Vagina (tissue), 2 donors: ENCODE results near the gene RBPJ. TPM values are rescaled to one million over a fixed set of nuclear protein-coding genes. Genes with fewer than 3 reads are reported as not detected.

ENCODE experiments used
- DNase-seq, 2 donors: peaks; one replicate each; pipeline ENCODE4 v3.0.0-alpha.2; 2017; ENCODE audit errors: extremely low spot score in 2 of 2
- H3K27ac ChIP-seq: fragments of 200-600 bp; sonication (generic); one replicate; pipeline ENCODE4 v1.5.1; 2019
- H3K27me3 ChIP-seq: fragments of 200-600 bp; sonication (generic); one replicate; pipeline ENCODE4 v1.5.1; 2019
- H3K36me3 ChIP-seq, 2 donors: fragments of 200-600 bp; sonication (generic); one replicate each; pipeline ENCODE4 v1.5.1; 2017 to 2019
- H3K4me1 ChIP-seq: fragments of 200-600 bp; sonication (generic); one replicate; pipeline ENCODE4 v1.5.1; 2019
- H3K4me3 ChIP-seq, 2 donors: fragments of 200-600 bp; sonication (generic); 1 replicate in 1 of 2; 2 replicates in 1 of 2; pipeline ENCODE4 v1.5.1; 2016 to 2019
- H3K9me3 ChIP-seq: fragments of 200-600 bp; sonication (generic); one replicate; pipeline ENCODE4 v1.5.1; 2019
- CTCF ChIP-seq, 3 experiments: fragments of 450-650 bp in 2 of 3; fragments of 200-600 bp in 1 of 3; sonication (generic) in 1 of 3; IDR thresholded peaks; one replicate each; pipeline ENCODE4 v1.5.1; 2017 to 2019; ENCODE audit warnings: antibody characterized with exemption in 3 of 3, mild to moderate bottlenecking in 2 of 3, moderate library complexity in 2 of 3
- POLR2A ChIP-seq, 2 donors: fragments of 450-650 bp; IDR thresholded peaks; one replicate each; pipeline ENCODE4 v1.6.1; 2017; ENCODE audit warnings: antibody characterized with exemption in 2 of 2, mild to moderate bottlenecking in 2 of 2, moderate library complexity in 2 of 2
- POLR2AphosphoS5 ChIP-seq, 2 donors: sonication (generic); formaldehyde crosslinking; IDR thresholded peaks; one replicate each; pipeline ENCODE4 v1.9.0; 2017; ENCODE audit warnings: antibody characterized with exemption in 2 of 2, mild to moderate bottlenecking in 2 of 2, low read depth in 1 of 2; ENCODE audit not compliant: insufficient read depth in 1 of 2
- intact Hi-C: fragments of 100-400 bp; cut with DNase I; formaldehyde crosslinking; loops from one replicate; pipeline ENCODE4 v1.15.1; 2023
- total RNA-seq: library from RNA; depleted of rRNA; stranded (reverse); fragments of >200 nt; gene quantifications from one replicate; pipeline ENCODE4 v1.2.3, GENCODE V29; 2016

The RBPJ gene
- total RNA-seq, 1 donor from 2014 or later: 50.8 TPM

GRCh38 chr4:26402458-26402857 is 81.6 kb downstream of the RBPJ start:
- TF ChIP-seq POLR2AphosphoS5 (IDR thresholded peaks at IDR 0.05; ENCODE audit: insufficient read depth in 1 of 2, low read depth in 1 of 2) (no peak), CTCF (IDR thresholded peaks at IDR 0.05) (no peak), POLR2A (IDR thresholded peaks at IDR 0.05) (no peak)
- H3K36me3 ChIP-seq: peaks cover 0 to 10% of the 10 kb centered on the region in 2 donors
- H3K4me1 ChIP-seq: no peaks in the 10 kb centered on the region
- no peaks in the 10 kb centered on the region for H3K27me3 ChIP-seq
- H3K4me3 ChIP-seq: no peak overlapping the region
- intact Hi-C loops: loop anchor here (10.0 kb wide), 1 partner anchor 78 kb away; the partner anchor contains the start of gene RBPJ
- no peak overlapping the region for H3K27ac ChIP-seq
- DNase-seq: no peak
- H3K9me3 ChIP-seq: no peaks in the 10 kb centered on the region

- Histone ChIP-seq H3K4me1 (no peaks in the 10 kb centered on the region), H3K36me3 (peaks cover 0 to 10% of the 10 kb centered on the region in 2 donors), H3K4me3 (no peak overlapping the region), H3K27me3 (no peaks in the 10 kb centered on the region), H3K9me3 (no peaks in the 10 kb centered on the region), H3K27ac (no peak overlapping the region)
- DNase-seq: no peak
- intact Hi-C loops: loop anchor here (10.0 kb wide), 1 partner anchor 80 kb away; the partner anchor contains the start of gene RBPJ
- TF ChIP-seq POLR2A (IDR thresholded peaks at IDR 0.05) (no peak), CTCF (IDR thresholded peaks at IDR 0.05) (no peak), POLR2AphosphoS5 (IDR thresholded peaks at IDR 0.05; ENCODE audit: insufficient read depth in 1 of 2, low read depth in 1 of 2) (no peak)
These were observed 84.0 kb downstream of the RBPJ start for GRCh38 chr4:26404743-26405206.

- H3K4me1 ChIP-seq: no peaks in the 10 kb centered on the region
- intact Hi-C loops: loop anchor here (10.0 kb wide), 1 partner anchor 82 kb away; the partner anchor contains the start of gene RBPJ
- no peak overlapping the region for H3K27ac ChIP-seq
- H3K36me3 ChIP-seq: peaks cover 0 to 10% of the 10 kb centered on the region in 2 donors
- no peak overlapping the region for H3K4me3 ChIP-seq
- H3K27me3 ChIP-seq: no peaks in the 10 kb centered on the region
- no peak for TF ChIP-seq POLR2AphosphoS5 (IDR thresholded peaks at IDR 0.05; ENCODE audit: insufficient read depth in 1 of 2, low read depth in 1 of 2)
- TF ChIP-seq CTCF (IDR thresholded peaks at IDR 0.05): no peak
- TF ChIP-seq POLR2A (IDR thresholded peaks at IDR 0.05): no peak
- no peaks in the 10 kb centered on the region for H3K9me3 ChIP-seq
- no peak for DNase-seq
These were observed 85.6 kb downstream of the RBPJ start for GRCh38 chr4:26406346-26406975.

- intact Hi-C loops: loop anchor here (10.0 kb wide), 1 partner anchor 83 kb away; the partner anchor contains the start of gene RBPJ
- H3K27me3 ChIP-seq: no peaks in the 10 kb centered on the region
- H3K36me3 ChIP-seq: peaks cover 0 to 10% of the 10 kb centered on the region in 2 donors
- DNase-seq: no peak
- no peaks in the 10 kb centered on the region for H3K9me3 ChIP-seq
- no peak overlapping the region for H3K4me3 ChIP-seq
- H3K4me1 ChIP-seq: peaks cover 5% of the 10 kb centered on the region
- no peak overlapping the region for H3K27ac ChIP-seq
- TF ChIP-seq CTCF (IDR thresholded peaks at IDR 0.05) (no peak), POLR2AphosphoS5 (IDR thresholded peaks at IDR 0.05; ENCODE audit: insufficient read depth in 1 of 2, low read depth in 1 of 2) (no peak), POLR2A (IDR thresholded peaks at IDR 0.05) (no peak)
These were observed 86.7 kb downstream of the RBPJ start for GRCh38 chr4:26407476-26407875.
